ENCODE data around the gene ATP9B.

DNA sequence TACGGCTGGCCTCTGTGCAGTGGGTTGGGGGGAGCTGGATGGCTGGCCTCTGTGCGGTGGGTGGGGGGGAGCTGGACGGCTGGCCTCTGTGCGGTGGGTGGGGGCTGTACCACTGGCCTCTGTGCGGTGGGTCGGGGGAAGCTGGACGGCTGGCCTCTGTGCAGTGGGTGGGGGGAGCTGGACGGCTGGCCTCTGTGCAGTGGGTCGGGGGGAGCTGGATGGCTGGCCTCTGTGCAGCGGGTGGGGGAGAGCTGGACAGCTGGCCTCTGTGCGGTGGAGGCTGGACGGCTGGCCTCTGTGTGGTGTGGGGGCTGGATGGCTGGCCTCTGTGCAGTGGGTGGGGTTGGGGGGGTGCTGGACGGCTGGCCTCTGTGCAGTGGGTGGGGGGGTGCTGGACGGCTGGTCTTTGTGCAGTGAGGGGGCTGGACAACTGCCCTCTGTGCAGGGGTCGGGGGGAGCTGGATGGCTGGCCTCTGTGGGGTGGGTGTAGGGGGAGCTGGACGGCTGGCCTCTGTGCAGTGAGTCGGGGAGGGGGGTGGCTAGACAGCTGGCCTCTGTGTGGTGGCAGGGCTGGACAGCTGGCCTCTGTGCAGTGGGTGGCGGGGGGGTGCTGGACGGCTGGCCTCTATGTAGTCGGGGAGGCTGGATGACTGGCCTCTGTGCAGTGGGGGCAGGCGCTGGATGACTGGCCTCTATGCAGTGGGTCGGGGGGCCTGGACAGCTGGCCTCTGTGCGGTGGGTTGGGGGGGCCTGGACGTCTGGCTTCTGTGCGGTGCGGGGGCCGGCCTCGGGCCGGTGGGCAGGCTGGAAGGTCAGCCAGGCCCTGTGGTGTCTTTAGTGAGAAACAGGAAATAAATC, 358.4 kb downstream of the ATP9B start:
- TF ChIP-seq POLR2A (IDR thresholded peaks at IDR 0.05) (no peak), CTCF (IDR thresholded peaks at IDR 0.05) (no peak)
